ENCODE measurements around the gene S100A6. TPM values are rescaled to one million over a fixed set of nuclear protein-coding genes. Genes with fewer than 3 reads are reported as not detected.

The S100A6 gene
- total and polyA plus RNA-seq, 2 experiments from 2014 or later, result 683 to 2,862 TPM

- H3K4me2 ChIP-seq (ENCODE audit: unreplicated experiment), result peak overlapping the region; percentile 5
- H4K20me1 ChIP-seq (ENCODE audit: insufficient read depth), result no peaks in the 10 kb centered on the region
- H2AFZ ChIP-seq, result no peak overlapping the region
- no peaks in the 10 kb centered on the region for H3K79me2 ChIP-seq (ENCODE audit: insufficient read depth)
- H3K9ac ChIP-seq, result no peak overlapping the region
- TF ChIP-seq EZH2 (IDR thresholded peaks at IDR 0.05; ENCODE audit: insufficient read depth, poor library complexity, severe bottlenecking) (no peak), EZH2phosphoT487 (IDR thresholded peaks at IDR 0.05; ENCODE audit: insufficient read depth, low read depth) (no peak)
- H3K27ac ChIP-seq, result no peak overlapping the region
- no peaks in the 10 kb centered on the region for H3K9me3 ChIP-seq (ENCODE audit: low read depth)
- peaks cover 31% of the 10 kb centered on the region for H3F3A ChIP-seq (ENCODE audit: insufficient read depth)
- H3K4me1 ChIP-seq (ENCODE audit: insufficient read depth), result peaks cover 32% of the 10 kb centered on the region
- no peak overlapping the region for H3K4me3 ChIP-seq
- no peaks in the 10 kb centered on the region for H3K9me2 ChIP-seq (ENCODE audit: insufficient read depth)
- WGBS, 2 experiments (ENCODE audit: low coverage in 1 of 2, low lambda C conversion rate in 2 of 2, missing lambda C conversion rate in 2 of 2), result 93 to 96% methylated on average over 1 of the region's 1 CpG
- H3K27me3 ChIP-seq (replicated peaks; ENCODE audit: insufficient read depth), result no peaks in the 10 kb centered on the region
- H3K36me3 ChIP-seq (ENCODE audit: low read depth), result no peaks in the 10 kb centered on the region
- DNase-seq, result peak; percentile 57
- in situ Hi-C loops (cut with MboI), result no loop called here
Observed at GRCh38 chr1:153505576-153505975, 30.2 kb downstream of the S100A6 start.

- Histone ChIP-seq H3K4me2 (ENCODE audit: unreplicated experiment) (no peak overlapping the region), H2AFZ (no peak overlapping the region), H3K27ac (no peak overlapping the region), H3K9me3 (ENCODE audit: low read depth) (no peaks in the 10 kb centered on the region), H3K27me3 (replicated peaks; ENCODE audit: insufficient read depth) (no peaks in the 10 kb centered on the region), H3K36me3 (ENCODE audit: low read depth) (no peaks in the 10 kb centered on the region), H4K20me1 (ENCODE audit: insufficient read depth) (no peaks in the 10 kb centered on the region), H3K4me1 (ENCODE audit: insufficient read depth) (peaks cover 32% of the 10 kb centered on the region), H3F3A (ENCODE audit: insufficient read depth) (peaks cover 26% of the 10 kb centered on the region), H3K9ac (no peak overlapping the region), H3K4me3 (no peak overlapping the region), H3K79me2 (ENCODE audit: insufficient read depth) (no peaks in the 10 kb centered on the region), H3K9me2 (ENCODE audit: insufficient read depth) (no peaks in the 10 kb centered on the region)
- no peak for DNase-seq
- 71 to 72% methylated on average over 3 of the region's 3 CpGs for WGBS, 2 experiments (ENCODE audit: low coverage in 1 of 2, low lambda C conversion rate in 2 of 2, missing lambda C conversion rate in 2 of 2)
- TF ChIP-seq EZH2phosphoT487 (IDR thresholded peaks at IDR 0.05; ENCODE audit: insufficient read depth, low read depth) (no peak), EZH2 (IDR thresholded peaks at IDR 0.05; ENCODE audit: insufficient read depth, poor library complexity, severe bottlenecking) (no peak)
- in situ Hi-C loops (cut with MboI), result no loop called here
Observed at GRCh38 chr1:153503766-153504165, 32.0 kb downstream of the S100A6 start.

GRCh38 chr1:153498746-153499145, 37.0 kb downstream of the S100A6 start:
- H3K9me2 ChIP-seq (ENCODE audit: insufficient read depth), result no peaks in the 10 kb centered on the region
- TF ChIP-seq EZH2 (IDR thresholded peaks at IDR 0.05; ENCODE audit: insufficient read depth, poor library complexity, severe bottlenecking), result no peak
- no peak for TF ChIP-seq EZH2phosphoT487 (IDR thresholded peaks at IDR 0.05; ENCODE audit: insufficient read depth, low read depth)
- in situ Hi-C loops (cut with MboI), result no loop called here
- H3K9ac ChIP-seq, result no peak overlapping the region
- H3K4me1 ChIP-seq (ENCODE audit: insufficient read depth), result no peaks in the 10 kb centered on the region
- DNase-seq, result no peak
- 3 to 10% methylated on average over 2 of the region's 2 CpGs for WGBS, 2 experiments (ENCODE audit: low coverage in 1 of 2, low lambda C conversion rate in 2 of 2, missing lambda C conversion rate in 2 of 2)
- no peak overlapping the region for H3K4me2 ChIP-seq (ENCODE audit: unreplicated experiment)
- no peak overlapping the region for H3K27ac ChIP-seq
- H3K4me3 ChIP-seq, result no peak overlapping the region
- no peaks in the 10 kb centered on the region; the same call in 1 of the 2 replicates for H3K27me3 ChIP-seq (replicated peaks; ENCODE audit: insufficient read depth)
- H3K79me2 ChIP-seq (ENCODE audit: insufficient read depth), result no peaks in the 10 kb centered on the region
- no peaks in the 10 kb centered on the region for H3K9me3 ChIP-seq (ENCODE audit: low read depth)
- H3K36me3 ChIP-seq (ENCODE audit: low read depth), result no peaks in the 10 kb centered on the region
- H4K20me1 ChIP-seq (ENCODE audit: insufficient read depth), result no peaks in the 10 kb centered on the region
- no peak overlapping the region for H2AFZ ChIP-seq
- H3F3A ChIP-seq (ENCODE audit: insufficient read depth), result no peaks in the 10 kb centered on the region

GRCh38 chr1:153495536-153495935, 40.3 kb downstream of the S100A6 start:
- TF ChIP-seq EZH2 (IDR thresholded peaks at IDR 0.05; ENCODE audit: insufficient read depth, poor library complexity, severe bottlenecking), result no peak
- no peak for TF ChIP-seq EZH2phosphoT487 (IDR thresholded peaks at IDR 0.05; ENCODE audit: insufficient read depth, low read depth)
- Histone ChIP-seq H3K9me3 (ENCODE audit: low read depth) (no peaks in the 10 kb centered on the region), H3K4me3 (no peak overlapping the region), H3K79me2 (ENCODE audit: insufficient read depth) (no peaks in the 10 kb centered on the region), H3F3A (ENCODE audit: insufficient read depth) (peaks cover 9% of the 10 kb centered on the region), H3K27me3 (replicated peaks; ENCODE audit: insufficient read depth) (no peaks in the 10 kb centered on the region; the same call in 1 of the 2 replicates), H3K4me1 (ENCODE audit: insufficient read depth) (peaks cover 9% of the 10 kb centered on the region), H2AFZ (no peak overlapping the region), H3K36me3 (ENCODE audit: low read depth) (no peaks in the 10 kb centered on the region), H3K9ac (no peak overlapping the region), H3K4me2 (ENCODE audit: unreplicated experiment) (no peak overlapping the region), H3K9me2 (ENCODE audit: insufficient read depth) (no peaks in the 10 kb centered on the region), H3K27ac (no peak overlapping the region), H4K20me1 (ENCODE audit: insufficient read depth) (no peaks in the 10 kb centered on the region)
- in situ Hi-C loops (cut with MboI), result no loop called here
- WGBS, 2 experiments (ENCODE audit: low coverage in 1 of 2, low lambda C conversion rate in 2 of 2, missing lambda C conversion rate in 2 of 2), result 41 to 46% methylated on average over 5 to 6 of the region's 6 CpGs
- no peak for DNase-seq
